GM12801 (cell line): ENCODE results near the gene SEC24D.

Experiments
- CTCF ChIP-seq: IDR thresholded peaks from one replicate; pipeline ENCODE4 v1.5.1; 2011; ENCODE audit warnings: control low read depth; ENCODE audit not compliant: insufficient read length; ENCODE audit errors: extremely low read depth

SEC24D gene

GRCh38 chr4:118816538-118817177 lies 19.3 kb downstream of the SEC24D start:
- no peak for TF ChIP-seq CTCF

GRCh38 chr4:118814891-118815290 lies 21.0 kb downstream of the SEC24D start:
- no peak for TF ChIP-seq CTCF

- TF ChIP-seq CTCF = no peak
Measured at GRCh38 chr4:118814058-118814457, 21.9 kb downstream of the SEC24D start.

- no peak for TF ChIP-seq CTCF
Measured at GRCh38 chr4:118813561-118813960, 22.4 kb downstream of the SEC24D start.

- no peak for TF ChIP-seq CTCF
Measured at GRCh38 chr4:118811832-118812231, 24.1 kb downstream of the SEC24D start.

- no peak for TF ChIP-seq CTCF
Measured at GRCh38 chr4:118810991-118811764, 24.7 kb downstream of the SEC24D start.

- no peak for TF ChIP-seq CTCF
Measured at GRCh38 chr4:118807659-118808058, 28.3 kb downstream of the SEC24D start.
